ENCODE results near the gene AQP12A. TPM values are rescaled to one million over a fixed set of nuclear protein-coding genes. Genes with fewer than 3 reads are reported as not detected.

AQP12A gene
- total and polyA plus RNA-seq, 10 of the 15 experiments (the other 5 are each of a cell fraction or from before 2014, with no cell fraction given), result not detected

DNA sequence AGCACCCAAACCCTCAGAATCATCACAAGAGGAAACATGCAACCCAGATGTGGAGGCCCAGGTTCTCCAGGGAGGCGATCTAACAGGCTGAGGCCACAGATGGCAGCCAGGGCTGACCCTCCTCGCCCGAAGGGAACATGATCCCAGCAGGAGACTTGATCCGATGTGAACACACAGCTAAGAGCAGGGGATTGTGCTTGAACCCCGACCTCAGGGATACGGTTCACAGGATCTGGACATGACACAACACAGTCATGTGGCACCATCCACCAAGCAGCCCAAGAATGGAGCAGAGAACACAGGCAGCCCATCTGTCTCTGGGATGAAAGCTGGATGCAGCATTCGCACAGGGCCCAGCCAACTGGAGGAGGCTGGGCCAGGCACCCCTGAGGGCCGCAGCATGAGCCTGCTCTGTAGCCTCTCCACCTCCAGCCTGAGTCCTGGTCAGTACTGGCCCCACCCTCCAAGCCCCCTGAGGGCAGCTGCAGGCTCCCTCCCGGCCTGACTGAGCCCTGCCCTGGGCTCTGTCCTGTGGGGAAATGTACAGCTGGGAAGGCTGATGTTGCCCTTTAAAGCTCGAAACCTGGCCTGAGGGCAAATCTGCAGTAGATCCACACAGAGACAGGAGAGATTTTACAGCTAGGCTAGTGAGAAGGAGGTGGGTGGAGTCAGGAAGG lies 39.0 kb downstream of the AQP12A start (continued):
- TF ChIP-seq MTA3 (IDR thresholded peaks at IDR 0.05; ENCODE audit: borderline replicate concordance, low read length) (no peak), RELA (IDR thresholded peaks at IDR 0.05; ENCODE audit: borderline replicate concordance, partially characterized antibody) (no peak), HDAC2 (IDR thresholded peaks at IDR 0.05) (no peak), MYC (IDR thresholded peaks at IDR 0.05; ENCODE audit: insufficient read depth, insufficient read length, insufficient replicate concordance, low read length, severe bottlenecking) (no peak)
- TF ChIP-seq, protein P1, sequence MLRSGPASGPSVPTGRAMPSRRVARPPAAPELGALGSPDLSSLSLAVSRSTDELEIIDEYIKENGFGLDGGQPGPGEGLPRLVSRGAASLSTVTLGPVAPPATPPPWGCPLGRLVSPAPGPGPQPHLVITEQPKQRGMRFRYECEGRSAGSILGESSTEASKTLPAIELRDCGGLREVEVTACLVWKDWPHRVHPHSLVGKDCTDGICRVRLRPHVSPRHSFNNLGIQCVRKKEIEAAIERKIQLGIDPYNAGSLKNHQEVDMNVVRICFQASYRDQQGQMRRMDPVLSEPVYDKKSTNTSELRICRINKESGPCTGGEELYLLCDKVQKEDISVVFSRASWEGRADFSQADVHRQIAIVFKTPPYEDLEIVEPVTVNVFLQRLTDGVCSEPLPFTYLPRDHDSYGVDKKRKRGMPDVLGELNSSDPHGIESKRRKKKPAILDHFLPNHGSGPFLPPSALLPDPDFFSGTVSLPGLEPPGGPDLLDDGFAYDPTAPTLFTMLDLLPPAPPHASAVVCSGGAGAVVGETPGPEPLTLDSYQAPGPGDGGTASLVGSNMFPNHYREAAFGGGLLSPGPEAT (IDR thresholded peaks at IDR 0.05; ENCODE audit: low read depth), result no peak
- TF ChIP-seq, protein P2, sequence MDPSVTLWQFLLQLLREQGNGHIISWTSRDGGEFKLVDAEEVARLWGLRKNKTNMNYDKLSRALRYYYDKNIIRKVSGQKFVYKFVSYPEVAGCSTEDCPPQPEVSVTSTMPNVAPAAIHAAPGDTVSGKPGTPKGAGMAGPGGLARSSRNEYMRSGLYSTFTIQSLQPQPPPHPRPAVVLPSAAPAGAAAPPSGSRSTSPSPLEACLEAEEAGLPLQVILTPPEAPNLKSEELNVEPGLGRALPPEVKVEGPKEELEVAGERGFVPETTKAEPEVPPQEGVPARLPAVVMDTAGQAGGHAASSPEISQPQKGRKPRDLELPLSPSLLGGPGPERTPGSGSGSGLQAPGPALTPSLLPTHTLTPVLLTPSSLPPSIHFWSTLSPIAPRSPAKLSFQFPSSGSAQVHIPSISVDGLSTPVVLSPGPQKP (IDR thresholded peaks at IDR 0.05; ENCODE audit: low read depth, low read length), result no peak

- WGBS (ENCODE audit: insufficient coverage, insufficient replicate concordance, low lambda C conversion rate, missing lambda C conversion rate), result 57% methylated on average over 8 of the region's 9 CpGs
- FAIRE-seq, result no peak
- POLR2A ChIA-PET, result interaction anchor here (0.6 kb wide), 1 partner anchor 849 kb away, joined by 5 read pairs; no protein-coding TSS in a partner anchor
- Histone ChIP-seq H3K4me2 (ENCODE audit: control insufficient read depth, insufficient read depth) (no peak overlapping the region), H3K27ac (ENCODE audit: control insufficient read depth, insufficient read depth) (no peak overlapping the region), H3K9ac (ENCODE audit: control insufficient read depth, insufficient read depth, low read length) (no peak overlapping the region), H3K36me3 (ENCODE audit: control insufficient read depth in 2 of 2, insufficient read depth in 2 of 2, low read length in 1 of 2) (no peaks in the 10 kb centered on the region), H3K9me3 (replicated peaks; ENCODE audit: control insufficient read depth, insufficient read depth, low read length) (no peaks in the 10 kb centered on the region), H3K4me1 (ENCODE audit: control insufficient read depth, insufficient read depth, low read length) (no peaks in the 10 kb centered on the region), H3K79me2 (ENCODE audit: control insufficient read depth, insufficient read depth, low read length) (no peaks in the 10 kb centered on the region), H3K4me3 (no peak overlapping the region), H3K27me3 (replicated peaks in 1 of 2; ENCODE audit: control insufficient read depth in 2 of 2, insufficient read depth in 2 of 2, low read length in 1 of 2) (peaks cover 0 to 1% of the 10 kb centered on the region in 2 experiments; a peak in 2 of 4 replicates), H2AFZ (ENCODE audit: control insufficient read depth, low read depth, low read length) (no peak overlapping the region), H4K20me1 (ENCODE audit: control insufficient read depth, insufficient read depth) (no peaks in the 10 kb centered on the region)
- CTCF ChIA-PET, result no interaction called here
- intact Hi-C loops (cut with micrococcal nuclease; ENCODE audit: unreplicated experiment) (loop anchor here (10.0 kb wide), 1 partner anchor 216 kb away; no protein-coding TSS in a partner anchor), in situ Hi-C loops (cut with MboI) (no loop called here)
- no peak for DNase-seq (ENCODE audit: low read depth, low spot score)
- SMC1A ChIA-PET (ENCODE audit: uncharacterized antibody, unreplicated experiment), result no interaction called here
- no peak for ATAC-seq
- RAD21 ChIA-PET (ENCODE audit: unreplicated experiment), result no interaction called here
- no TSS peak for BruUV-seq (replicated peaks)
- TF ChIP-seq FOXK2 (IDR thresholded peaks at IDR 0.05) (no peak), BCLAF1 (IDR thresholded peaks at IDR 0.05) (no peak), IRF4 (IDR thresholded peaks at IDR 0.05; ENCODE audit: low read depth, low read length) (no peak), HDAC2 (IDR thresholded peaks at IDR 0.05) (no peak), MEF2A (IDR thresholded peaks at IDR 0.05; ENCODE audit: insufficient read depth, low read depth, low read length) (no peak), TCF7 (IDR thresholded peaks at IDR 0.05; ENCODE audit: borderline replicate concordance) (no peak)
- TF ChIP-seq, protein P3, sequence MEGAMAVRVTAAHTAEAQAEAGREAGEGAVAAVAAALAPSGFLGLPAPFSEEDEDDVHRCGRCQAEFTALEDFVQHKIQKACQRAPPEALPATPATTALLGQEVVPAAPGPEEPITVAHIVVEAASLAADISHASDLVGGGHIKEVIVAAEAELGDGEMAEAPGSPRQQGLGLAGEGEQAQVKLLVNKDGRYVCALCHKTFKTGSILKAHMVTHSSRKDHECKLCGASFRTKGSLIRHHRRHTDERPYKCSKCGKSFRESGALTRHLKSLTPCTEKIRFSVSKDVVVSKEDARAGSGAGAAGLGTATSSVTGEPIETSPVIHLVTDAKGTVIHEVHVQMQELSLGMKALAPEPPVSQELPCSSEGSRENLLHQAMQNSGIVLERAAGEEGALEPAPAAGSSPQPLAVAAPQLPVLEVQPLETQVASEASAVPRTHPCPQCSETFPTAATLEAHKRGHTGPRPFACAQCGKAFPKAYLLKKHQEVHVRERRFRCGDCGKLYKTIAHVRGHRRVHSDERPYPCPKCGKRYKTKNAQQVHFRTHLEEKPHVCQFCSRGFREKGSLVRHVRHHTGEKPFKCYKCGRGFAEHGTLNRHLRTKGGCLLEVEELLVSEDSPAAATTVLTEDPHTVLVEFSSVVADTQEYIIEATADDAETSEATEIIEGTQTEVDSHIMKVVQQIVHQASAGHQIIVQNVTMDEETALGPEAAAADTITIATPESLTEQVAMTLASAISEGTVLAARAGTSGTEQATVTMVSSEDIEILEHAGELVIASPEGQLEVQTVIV (IDR thresholded peaks at IDR 0.05; ENCODE audit: borderline replicate concordance, partially characterized antibody), result no peak
- TF ChIP-seq, protein P4, sequence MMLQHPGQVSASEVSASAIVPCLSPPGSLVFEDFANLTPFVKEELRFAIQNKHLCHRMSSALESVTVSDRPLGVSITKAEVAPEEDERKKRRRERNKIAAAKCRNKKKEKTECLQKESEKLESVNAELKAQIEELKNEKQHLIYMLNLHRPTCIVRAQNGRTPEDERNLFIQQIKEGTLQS (IDR thresholded peaks at IDR 0.05; ENCODE audit: borderline replicate concordance, extremely low read depth, low read depth, low read length), result no peak
Observed at GRCh38 chr2:240731178-240731545, 39.5 kb downstream of the AQP12A start.
